DMS114 treated with DMSO at 0.1 percent for 48 hours (cell line): ENCODE measurements around the gene PPFIA4.
"Not testable (repeated sequence)": the region's sequence is repeated elsewhere in the genome, so short reads cannot be mapped to it uniquely, and the experiment has no call there.

Source experiments
- DNase-seq: peaks from one replicate; lab custom pipeline; 2025; ENCODE audit not compliant: unreplicated experiment; lab: John Stamatoyannopoulos, UW

Gene PPFIA4

DNA sequence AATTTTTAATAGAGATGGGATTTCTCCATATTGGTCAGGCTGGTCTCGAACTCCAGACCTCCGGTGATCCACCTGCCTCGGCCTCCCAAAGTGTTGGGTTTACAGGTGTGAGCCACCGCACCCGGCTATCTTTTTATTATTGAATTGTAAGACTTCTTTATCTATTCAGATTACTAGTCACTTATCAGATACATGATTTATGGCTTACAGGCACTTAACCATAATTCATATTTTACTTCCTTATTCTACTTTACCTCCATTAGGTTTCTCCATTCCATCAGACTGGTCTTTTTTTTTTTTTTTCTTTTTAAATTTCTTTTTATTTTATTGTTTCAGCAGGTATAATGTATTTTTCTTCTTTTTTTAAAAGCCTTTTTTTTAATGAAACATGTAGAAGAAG is 14.7 kb upstream of the PPFIA4 start:
- no peak for DNase-seq

DNA sequence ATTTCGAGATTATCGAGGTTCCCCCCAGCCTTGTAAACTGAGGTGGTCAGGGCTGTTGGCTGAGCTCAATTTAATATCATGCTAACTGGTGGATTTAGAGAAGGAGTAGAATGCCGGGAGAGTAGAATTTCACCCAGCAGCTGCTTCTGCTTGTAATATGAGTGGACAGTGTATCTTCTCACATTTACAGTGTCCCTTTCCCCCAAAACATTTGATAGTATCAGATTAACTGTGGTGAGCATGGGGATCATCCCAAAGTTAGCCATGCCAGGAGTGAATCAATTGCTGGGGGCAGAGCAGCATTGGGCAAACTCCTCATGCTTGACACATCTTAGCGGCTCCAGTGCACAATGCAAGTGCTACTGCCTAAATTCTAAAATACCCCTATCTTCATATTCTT is 9.2 kb upstream of the PPFIA4 start:
- no peak for DNase-seq

DNA sequence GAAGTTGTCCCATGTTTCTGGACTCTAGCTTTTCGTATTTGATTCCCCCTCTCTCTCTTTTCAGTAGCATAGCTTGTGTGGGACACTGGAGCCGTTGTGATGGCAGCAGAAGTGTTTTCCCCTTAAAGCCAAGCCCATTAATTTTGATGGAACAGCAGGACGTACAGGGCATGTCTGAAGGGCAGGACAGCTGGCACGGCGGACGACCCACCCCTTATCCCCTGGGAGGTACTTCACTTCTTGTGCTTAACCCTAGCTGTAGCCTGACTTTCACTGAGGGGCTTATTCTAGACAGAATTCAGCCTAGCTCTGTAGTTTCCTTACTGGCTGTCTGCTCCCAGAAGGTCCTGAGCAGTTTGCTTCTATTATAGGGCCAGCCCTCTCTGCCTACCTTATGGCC is 8.6 kb upstream of the PPFIA4 start:
- no peak for DNase-seq

DNA sequence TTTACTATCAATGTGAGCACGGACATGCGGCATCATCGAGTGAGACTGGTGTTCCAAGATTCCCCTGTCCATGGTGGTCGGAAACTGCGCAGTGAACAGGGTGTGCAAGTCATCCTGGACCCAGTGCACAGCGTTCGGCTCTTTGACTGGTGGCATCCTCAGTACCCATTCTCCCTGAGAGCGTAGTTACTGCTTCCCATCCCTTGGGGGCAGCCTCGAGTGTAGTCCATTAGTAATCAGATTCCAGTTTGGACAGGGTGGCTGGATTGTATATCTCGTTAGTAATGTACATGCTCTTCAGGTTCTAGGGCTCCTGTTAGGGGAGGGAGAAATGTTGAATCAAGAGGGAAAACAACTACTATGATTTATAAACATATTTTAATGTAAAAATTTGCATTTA is 3.4 kb upstream of the PPFIA4 start:
- not testable (repeated sequence) for DNase-seq

DNA sequence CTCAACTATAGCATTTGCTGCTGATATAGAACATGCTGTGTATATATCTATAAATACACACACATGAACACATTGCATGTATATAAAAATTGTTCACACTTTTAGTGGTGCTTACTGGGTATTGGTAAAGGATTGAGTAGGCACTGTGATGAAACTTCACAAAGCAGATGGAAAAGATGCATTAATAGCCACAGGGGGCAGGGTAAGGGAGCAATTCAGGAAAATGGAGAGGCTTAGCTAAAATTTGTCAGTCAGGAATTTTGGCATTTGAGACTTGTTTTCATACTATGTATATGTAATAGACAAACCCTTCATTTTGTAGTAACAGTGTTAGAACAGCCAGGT is 633 bp upstream of the PPFIA4 start:
- DNase-seq, result no peak

DNA sequence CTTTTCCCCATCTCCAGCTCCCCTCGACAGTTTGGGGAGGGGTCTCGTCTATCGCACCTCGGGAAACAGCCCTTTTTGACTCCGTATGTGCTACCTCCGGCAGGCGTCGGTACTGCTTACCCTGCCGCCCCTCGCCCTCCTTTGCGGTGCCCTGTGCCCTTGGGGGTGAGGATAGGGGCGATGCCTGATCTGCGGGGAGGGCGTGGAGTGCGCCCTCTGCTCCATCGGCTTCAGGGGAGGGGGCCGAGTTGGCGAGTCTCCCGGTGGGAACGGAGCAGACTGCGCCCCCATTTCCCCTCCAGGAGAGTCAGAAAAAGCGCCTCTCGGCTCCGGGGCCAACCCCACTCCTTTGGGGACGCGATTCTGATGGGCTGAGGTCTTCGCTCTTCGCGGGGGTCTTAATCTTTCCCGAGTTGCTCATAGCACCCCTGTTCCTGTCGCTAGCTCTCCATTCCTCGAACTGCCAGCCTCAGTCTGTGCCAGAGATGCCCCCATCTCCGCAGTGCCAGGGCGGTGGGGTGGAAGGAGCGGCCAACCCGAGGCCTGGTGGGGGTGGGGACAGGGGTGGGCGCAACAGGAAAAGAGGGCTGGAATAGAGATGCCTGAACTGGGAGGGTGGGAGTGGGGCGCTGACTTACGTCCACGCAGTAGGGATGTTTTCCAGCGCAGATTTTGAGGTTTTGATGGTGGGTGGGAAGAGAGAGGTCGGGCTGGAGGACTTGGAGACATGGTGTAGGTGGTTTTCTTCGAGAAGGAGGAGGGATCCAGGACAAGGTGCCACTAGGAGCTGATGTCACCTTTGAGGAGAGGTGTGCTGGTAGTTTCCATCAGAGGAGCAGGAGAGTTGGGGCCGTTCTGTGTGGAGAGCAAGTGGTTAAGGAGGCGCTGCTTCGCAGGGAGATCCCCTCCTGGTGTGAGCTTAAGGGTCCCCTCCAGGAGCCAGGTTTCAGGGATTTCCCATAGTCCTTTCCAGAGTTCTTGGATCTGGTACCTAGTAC is 674 bp downstream of the PPFIA4 start:
- DNase-seq, result no peak

DNA sequence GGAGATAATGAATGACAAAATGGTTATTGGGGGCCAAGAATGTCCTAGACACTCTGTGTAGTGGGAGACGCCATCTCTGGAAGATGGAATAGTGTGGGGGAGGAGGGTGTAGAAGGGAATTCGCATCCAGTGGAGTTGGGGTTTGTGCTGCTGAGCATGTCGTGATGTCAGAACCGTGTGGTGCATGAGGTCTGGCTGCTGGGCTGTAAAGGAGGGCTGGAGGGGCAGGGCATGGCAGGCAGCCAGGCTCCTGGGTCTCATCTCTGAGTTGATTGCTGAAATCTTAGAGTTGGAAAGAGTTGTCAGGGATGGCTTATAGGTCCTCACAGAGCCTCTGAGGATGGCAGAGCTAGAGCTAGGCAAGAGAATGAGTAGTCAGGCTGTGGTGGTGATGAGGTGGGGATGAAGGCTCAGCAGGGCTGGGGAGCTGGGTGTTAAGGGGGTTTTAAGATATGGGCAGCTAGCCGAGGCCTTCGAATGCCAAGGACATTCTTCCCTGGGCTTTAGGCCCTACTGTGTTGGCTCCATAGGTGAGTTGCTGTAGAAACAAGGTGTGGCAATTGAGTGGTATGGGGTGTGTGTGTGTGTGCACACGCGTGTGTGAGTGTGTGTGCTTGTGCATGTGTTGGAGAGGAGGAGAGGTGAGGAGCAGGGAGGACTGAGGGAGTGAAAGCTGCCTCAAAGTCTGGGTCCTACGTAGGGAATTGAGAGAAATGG is 1.9 kb downstream of the PPFIA4 start:
- no peak for DNase-seq

DNA sequence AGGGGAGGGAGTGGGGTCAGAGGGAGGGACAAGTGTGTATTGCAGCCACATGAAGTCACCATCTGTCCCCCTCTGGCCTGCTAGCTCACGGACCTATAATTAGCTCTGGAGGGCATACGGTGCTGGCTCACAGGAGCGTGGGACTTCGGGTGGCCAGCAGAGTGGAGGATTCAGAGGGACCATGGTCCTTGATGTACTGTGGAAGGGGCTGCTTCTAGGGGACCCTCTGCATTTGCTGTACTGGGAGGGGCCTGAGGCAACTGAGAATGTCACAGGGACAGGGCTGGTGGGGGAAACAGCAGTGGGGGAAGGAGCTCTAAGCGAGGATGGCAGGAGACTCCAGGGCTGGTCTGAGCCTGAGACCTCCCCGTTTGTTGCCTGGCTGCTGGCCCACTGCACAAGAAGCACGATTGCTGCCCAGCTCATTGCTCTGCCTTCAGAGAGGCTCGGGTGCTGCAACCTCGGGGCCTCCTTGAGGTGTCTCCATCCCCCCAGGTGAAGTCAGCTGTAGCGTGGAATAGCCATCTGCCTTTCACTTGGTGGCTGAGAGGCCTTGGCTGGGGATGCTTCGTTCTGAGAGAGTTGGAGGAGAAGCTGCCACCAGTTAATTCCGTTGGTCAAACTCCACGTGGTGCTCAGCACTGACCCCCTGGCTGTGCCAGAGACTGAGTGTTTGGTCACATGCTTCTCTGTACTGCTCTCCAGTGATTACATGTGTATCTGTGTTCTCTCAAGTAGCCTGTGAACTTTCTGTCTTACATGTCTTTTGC is 2.7 kb downstream of the PPFIA4 start:
- no peak for DNase-seq

DNA sequence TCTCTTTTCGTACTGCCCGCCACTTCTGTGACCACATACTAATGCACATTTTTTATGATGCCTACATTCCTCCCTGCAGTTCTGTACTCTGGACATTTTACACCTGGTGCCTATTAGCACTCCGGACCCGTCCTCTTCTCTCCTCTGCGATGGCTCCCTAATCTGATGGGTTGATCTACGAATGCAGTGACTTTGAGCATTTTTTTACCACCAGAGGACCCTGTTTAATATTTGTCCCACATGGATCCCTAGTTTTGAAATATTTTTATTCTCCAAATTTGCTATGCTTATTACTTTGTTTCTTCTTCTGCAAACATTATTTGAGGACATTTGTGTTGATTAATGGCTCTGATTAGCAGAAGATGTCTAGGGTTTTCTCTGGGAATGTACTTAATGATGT is 5.2 kb downstream of the PPFIA4 start:
- peak; percentile 8 for DNase-seq

DNA sequence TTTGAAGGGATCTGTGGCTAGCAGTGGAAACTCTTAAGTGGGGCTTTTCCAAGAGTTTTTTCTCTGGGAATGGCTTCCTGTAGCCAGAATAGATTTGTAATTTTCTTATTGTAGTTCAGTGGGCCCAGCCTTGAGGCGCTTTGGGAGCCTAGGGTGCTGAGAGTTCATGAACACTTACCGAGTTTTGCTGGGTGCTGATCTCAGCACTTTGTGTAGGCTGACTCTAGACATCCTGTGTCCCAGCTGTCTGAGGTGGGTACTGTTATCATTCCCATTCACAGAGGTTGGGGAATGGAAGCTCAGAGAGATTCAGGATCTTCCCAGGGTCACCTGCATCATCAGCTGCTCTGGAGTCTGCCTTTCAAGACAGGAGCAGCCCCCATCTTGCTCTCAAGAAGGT is 7.0 kb downstream of the PPFIA4 start:
- DNase-seq, result no peak

DNA sequence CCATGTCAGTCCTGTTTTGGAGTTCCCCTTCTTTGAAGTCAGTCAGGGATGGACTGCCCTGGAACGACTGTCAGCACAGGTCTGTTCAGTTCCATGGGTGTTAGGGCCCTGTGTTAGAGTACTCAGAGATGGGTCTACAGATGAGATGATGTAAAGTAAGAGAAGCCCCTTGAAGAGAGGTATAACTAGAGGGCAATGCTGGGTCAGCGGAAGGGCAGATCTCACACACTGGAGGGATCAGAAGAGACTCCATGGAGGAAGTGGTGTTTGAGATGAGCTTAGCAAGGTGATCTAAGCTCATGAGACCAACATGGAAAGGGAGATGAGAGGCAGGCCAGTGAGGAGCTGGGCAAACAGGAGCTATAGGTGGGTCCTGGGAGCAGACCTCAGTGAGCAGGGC is 7.6 kb downstream of the PPFIA4 start:
- DNase-seq, result no peak

DNA sequence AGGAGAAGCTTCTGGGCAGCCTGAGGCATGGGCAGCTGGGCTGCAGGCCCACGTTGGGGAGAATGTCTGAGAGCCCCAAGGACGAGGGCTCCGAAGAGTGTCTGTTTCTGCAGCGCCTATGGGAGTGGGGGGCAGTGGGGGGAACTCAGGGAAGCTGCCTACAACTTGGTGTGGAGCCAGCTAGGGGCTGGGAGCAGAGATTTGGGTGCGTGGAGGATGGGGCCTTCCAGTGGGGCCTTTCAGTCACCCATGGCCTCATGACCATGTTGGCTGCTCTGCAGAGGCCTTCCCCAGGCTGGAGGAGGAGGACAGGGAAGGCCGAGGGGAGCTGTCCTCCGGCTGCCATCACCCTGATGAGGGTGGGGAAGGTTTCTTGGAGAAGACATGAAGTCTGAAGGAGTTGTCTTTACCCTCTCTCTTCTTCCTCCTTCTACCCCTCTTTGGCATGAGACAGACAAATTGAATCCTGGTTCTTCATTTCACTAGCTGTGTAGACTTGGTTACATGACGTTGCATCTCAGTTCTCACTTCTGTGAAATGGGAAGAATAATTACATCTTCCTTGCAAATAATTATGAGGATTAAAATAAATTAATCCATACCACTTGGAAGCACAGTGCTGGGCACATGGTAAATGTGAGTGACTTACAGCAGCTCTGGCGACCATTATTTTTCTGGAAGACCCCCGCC is 8.3 kb downstream of the PPFIA4 start:
- DNase-seq, result no peak

DNA sequence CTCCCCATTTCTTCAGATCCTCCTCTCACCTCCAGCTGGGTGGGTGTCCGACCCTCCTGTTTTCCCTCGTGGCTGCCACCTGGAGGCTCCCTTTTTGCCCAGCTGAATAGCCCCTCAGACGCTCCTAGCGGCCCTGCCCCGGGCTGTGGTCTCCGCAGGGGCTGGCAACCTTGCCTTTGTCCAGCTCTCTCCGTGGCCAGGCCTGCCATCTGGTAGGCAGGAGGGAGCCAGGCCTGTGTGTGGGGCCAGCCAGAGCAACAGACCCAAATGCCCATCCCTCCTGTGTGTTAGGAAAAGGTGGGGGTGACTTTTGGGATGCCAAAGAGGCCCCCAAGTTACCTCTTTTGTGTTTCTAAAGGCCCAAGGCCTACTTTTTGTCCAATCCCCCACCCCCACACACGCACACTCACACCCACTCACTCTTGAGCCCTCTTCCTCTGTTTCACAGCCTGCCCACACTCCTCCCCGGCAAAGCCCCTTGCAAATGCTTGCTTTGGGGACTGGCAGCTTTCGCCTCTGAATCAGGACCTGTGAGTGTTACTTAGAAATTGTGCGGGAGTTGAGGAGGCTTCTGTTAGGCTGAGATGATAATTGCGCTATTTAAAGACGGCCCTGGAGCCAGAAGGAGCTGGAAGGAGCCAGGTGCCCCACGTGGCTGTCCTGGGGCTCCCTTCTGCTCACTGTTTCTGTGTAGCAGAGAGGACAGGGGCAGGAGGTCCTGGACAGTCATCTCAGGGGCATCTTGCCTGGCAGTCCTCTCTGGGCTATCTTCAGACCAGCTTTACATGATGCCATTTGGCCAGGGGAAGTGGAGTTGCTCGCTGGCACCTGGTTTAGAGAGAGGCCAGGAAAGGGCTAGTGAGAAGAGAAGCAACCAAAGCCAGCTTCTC is 9.1 kb downstream of the PPFIA4 start:
- DNase-seq, result no peak

DNA sequence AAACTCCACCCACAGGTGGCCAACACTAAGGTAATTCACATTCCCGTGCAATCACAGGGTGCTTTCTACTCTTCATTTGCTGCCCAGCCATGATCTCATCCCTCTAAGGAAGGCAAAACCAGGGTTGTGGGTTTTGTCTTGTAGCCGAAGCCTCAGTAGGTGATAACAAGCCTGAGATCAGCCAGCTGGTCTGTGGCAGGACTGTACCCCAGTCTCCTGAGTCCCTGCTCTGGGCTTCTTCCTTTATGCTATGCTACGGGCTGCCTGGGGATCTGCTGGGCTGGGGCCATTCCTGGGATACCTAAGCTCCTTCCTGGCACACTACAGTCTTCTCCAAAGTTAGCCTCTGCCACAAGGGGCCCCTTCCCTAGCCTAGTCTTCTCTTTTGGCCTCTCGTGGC is 9.8 kb downstream of the PPFIA4 start:
- no peak for DNase-seq

DNA sequence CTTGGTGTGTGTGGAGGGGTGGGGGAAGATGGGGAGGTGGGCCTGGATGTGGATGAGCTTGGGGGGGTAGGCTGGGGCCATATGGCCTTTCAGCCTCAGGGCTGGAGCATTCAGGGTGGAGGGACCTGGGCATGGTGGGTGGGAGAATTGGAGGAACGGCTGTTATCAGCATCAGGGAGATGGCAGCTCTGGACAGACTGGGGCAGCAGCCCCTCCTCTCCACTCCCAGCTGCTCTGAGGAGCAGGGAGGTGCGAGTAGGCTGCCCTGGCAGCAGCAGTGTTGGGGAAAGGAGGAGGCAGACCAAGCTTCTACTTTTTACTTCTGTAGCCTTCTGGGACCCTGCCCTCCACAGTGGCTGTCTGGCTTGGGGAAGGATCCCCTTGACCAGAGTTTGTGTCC is 10.2 kb downstream of the PPFIA4 start:
- no peak for DNase-seq

DNA sequence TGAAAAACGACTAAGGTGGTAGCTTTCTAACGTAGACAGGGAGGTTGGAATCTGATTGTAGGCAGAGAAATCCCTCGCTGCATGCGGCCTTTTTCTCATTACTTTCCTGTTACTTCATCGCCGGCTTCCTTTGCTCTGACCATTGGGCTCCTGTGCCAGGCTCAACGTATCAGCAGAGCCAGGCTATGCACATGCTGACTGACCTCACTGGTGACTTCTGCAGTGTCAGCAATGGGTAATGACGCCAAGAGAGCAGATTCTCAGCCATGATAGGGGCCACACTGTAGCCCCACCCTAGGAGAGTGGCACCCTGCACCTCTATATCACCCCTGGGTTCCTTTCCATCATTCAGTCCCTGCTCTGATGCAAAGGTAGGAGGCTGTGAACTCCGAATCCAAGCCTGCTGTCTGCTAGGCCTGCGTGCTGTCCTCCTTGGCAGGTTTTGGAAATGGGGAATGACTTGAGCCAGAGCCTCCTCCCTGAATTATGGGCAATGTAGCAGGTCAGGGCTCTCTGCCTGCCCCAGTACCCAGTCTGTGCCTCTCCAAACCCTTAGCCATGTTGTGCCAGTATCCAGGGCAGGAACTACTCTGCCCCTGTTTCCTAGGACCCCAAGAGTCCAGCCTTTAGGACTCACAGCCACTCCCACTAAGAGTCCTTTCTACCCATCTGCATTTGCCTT is 11.4 kb downstream of the PPFIA4 start:
- DNase-seq, result no peak

DNA sequence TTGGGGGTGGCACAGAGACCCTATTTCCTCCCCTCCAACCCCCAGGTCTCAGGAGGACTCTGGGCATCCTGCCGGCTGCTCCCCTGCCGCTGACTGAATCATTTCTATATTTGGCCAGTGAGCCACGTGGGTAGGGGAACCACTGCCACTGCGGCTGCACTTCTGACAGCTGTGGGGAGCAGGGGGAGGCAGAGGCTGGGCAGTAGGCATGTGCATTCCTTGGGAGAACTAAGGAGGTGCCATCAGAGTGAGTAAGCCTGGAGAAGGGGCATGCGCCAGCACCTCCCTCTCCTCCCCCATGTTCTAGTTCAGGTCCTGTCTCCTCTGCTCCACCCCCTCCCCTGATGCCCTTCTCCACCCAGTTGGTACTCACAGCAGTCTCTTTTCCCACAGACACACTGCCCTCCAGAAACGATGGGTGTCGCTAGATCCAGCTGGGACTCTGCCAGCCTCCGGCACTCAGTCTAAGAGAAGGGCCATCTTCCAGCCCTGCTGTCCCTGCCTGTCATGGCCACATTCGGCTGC is 12.0 kb downstream of the PPFIA4 start:
- no peak for DNase-seq

DNA sequence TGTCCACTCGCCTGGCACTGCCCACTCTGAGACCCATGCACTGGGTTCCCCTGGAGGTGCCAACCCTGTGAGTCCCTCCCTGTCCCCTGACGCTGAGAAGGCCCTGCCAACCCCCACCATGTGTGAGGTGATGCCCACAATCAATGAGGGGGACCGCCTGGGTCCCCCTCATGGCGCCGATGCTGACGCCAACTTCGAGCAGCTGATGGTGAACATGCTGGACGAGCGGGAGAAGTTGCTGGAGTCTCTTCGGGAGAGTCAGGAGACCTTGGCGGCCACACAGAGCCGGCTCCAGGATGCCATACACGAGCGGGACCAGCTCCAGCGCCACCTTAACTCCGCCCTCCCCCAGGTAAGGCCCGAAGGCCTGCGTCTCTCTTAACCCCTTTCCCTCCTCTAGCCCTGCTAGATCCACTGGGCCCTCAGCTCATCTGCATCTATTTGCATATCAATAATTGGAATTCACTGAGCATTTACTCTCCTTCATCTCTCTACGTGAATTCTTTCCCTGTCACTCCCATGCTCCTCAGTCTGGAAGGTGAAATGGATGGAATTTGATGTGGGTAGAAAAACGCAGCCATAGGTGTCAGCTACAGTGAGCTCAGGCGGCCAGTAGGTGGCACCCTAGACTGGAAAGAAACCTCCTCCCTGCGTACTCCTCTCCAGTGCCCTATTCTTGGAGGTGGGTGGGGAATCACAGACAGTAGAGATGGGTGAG is 12.8 kb downstream of the PPFIA4 start:
- peak; percentile 47 for DNase-seq
